ENCODE data around the gene PDE9A.

The PDE9A gene

GRCh38 chr21:42753804-42754203, 100.4 kb downstream of the PDE9A start:
- no peak for TF ChIP-seq CTCF (IDR thresholded peaks at IDR 0.05; ENCODE audit: insufficient read depth, missing control alignments)
- DNase-seq (ENCODE audit: insufficient read length, low spot score) (no peak), FAIRE-seq (no peak)

- DNase-seq (ENCODE audit: insufficient read length, low spot score) = no peak
- FAIRE-seq = no peak
- TF ChIP-seq CTCF (IDR thresholded peaks at IDR 0.05; ENCODE audit: insufficient read depth, missing control alignments) = no peak
Observed at GRCh38 chr21:42754270-42754933, 101.0 kb downstream of the PDE9A start.

- no peak for FAIRE-seq
- no peak for TF ChIP-seq CTCF (IDR thresholded peaks at IDR 0.05; ENCODE audit: insufficient read depth, missing control alignments)
- DNase-seq (ENCODE audit: insufficient read length, low spot score) = no peak
Observed at GRCh38 chr21:42755031-42755665, 101.7 kb downstream of the PDE9A start.

GRCh38 chr21:42755766-42756579, 102.6 kb downstream of the PDE9A start:
- DNase-seq (ENCODE audit: insufficient read length, low spot score) (no peak), FAIRE-seq (no peak)

GRCh38 chr21:42756580-42757250, 103.3 kb downstream of the PDE9A start:
- no peak for TF ChIP-seq CTCF (IDR thresholded peaks at IDR 0.05; ENCODE audit: insufficient read depth, missing control alignments)
- FAIRE-seq = no peak
- DNase-seq (ENCODE audit: insufficient read length, low spot score) = no peak

More at GRCh38 chr21:42755766-42756579, 102.6 kb downstream of the PDE9A start:
- no peak for TF ChIP-seq CTCF (IDR thresholded peaks at IDR 0.05; ENCODE audit: insufficient read depth, missing control alignments)

- DNase-seq (ENCODE audit: insufficient read length, low spot score) = no peak
- FAIRE-seq = no peak
- no peak for TF ChIP-seq CTCF (IDR thresholded peaks at IDR 0.05; ENCODE audit: insufficient read depth, missing control alignments)
Observed at GRCh38 chr21:42757422-42757821, 104.0 kb downstream of the PDE9A start.

All from D721Med (cell line).